ENCODE measurements around the gene RNF217.
"Not testable (repeated sequence)": the region's sequence is repeated elsewhere in the genome, so short reads cannot be mapped to it uniquely, and the experiment has no call there.

RNF217 gene

DNA sequence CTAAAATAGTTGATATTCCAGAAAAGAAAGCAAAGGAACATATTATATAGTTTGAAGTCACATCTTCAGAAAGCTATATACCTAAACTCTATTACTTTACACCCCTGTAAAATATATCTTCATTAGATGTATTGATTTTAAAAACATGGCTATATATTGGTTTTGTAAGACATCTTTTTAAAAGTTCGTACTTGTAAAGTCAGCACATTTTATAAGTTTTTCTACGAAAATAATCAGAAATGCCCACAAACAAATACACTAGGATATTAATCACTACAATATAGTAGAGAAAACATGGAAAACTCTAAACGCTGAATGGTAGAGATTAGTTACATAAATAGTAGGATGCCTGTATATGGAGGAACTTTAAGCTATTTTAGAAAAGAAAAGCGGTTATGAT is 52.9 kb downstream of the RNF217 start:
- no peak for DNase-seq (ENCODE audit: low read depth in 3 of 3)

GRCh38 chr6:125018136-125018535 is 55.9 kb downstream of the RNF217 start:
- DNase-seq (ENCODE audit: low read depth in 3 of 3), result no peak

- DNase-seq (ENCODE audit: low read depth in 3 of 3), result no peak
These were observed 57.0 kb downstream of the RNF217 start for GRCh38 chr6:125019281-125019680.

DNA sequence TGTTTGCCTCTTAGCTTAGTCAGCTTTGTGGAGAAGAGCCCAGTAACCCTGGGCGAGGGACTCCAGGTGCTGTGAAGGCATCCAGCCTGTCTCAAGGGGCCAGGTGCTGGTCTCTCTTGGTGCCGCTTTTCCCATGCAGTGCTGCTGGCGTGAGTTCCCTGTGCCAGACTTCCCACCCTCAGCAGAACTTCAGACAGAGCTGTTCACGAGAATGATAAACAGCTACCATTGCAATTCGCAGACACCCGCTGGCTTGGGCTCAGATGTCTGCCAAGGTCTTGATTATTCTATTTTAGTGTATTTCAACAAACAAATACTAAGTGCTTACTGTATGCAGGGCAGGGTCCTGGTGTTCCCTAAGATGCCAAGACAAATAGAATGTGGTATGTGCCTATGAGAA is 57.7 kb downstream of the RNF217 start:
- no peak for DNase-seq (ENCODE audit: low read depth in 3 of 3)

- DNase-seq (ENCODE audit: low read depth in 3 of 3), result no peak
These were observed 58.1 kb downstream of the RNF217 start for GRCh38 chr6:125020385-125020784.

DNA sequence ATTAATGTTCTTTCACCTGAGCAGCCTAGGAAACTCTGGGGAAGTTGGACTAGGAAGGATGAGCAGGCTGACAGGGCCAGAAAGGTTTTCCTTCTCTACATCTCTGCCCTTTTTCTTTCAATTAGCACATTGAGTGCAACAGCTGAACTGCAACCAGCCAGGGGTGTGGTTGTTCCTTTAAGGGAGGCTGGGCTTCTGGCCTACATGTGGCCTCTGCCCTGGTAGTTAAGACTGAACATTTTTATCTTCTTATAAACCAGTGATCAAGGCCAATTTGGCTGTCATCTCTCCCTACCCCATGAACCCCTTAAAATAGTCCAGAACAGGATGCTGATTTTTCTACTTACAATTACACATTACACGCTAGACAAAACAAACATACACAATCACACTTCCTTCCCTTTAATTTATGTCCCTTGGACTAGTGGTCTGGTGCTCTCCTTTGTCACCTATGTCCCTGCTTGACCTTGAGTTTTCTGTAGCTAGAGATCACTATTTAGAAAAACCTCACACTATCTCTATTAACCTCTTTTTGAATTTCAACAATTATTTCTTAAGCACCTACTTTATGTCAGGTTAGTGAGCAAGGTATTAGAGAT is 60.3 kb downstream of the RNF217 start:
- no peak for DNase-seq (ENCODE audit: low read depth in 3 of 3)

DNA sequence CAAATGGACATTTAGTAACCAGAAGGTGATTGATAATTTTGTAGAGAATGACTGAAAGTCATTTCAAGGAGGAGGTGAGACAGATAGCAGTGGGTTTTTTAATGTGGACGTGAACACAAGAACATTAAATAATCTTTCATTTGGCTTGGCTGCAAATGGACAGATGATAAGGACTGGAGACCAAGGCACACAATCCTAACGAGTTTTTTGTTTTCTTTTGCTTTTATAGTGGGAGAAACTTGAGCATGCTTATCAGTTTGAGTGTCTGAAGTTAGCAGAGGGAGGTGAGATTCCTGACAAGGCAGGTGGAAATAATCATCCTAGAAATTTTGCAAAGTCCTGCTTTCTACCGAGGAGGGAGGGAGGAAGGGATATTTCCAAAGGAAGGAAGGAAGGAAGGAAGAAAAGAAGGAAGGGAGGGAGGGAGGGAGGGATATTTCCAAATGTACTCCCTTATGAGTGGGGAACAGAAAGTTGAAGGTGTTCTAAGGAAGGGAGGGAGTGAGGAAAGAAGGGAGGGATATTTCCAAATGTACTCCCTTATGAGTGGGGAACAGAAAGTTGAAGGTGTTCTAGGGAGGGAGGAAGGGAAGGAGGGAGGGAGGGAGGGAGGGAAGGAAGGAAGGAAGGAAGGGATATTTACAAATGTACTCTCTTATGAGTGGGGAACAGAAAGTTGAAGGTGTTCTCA is 63.1 kb downstream of the RNF217 start:
- no peak for DNase-seq (ENCODE audit: low read depth in 3 of 3)

GRCh38 chr6:125027287-125027686 is 65.0 kb downstream of the RNF217 start:
- DNase-seq (ENCODE audit: low read depth in 3 of 3), result no peak

GRCh38 chr6:125030969-125031368 is 68.7 kb downstream of the RNF217 start:
- DNase-seq (ENCODE audit: low read depth in 3 of 3), result no peak

GRCh38 chr6:125031385-125031784 is 69.1 kb downstream of the RNF217 start:
- no peak for DNase-seq (ENCODE audit: low read depth in 3 of 3)

DNA sequence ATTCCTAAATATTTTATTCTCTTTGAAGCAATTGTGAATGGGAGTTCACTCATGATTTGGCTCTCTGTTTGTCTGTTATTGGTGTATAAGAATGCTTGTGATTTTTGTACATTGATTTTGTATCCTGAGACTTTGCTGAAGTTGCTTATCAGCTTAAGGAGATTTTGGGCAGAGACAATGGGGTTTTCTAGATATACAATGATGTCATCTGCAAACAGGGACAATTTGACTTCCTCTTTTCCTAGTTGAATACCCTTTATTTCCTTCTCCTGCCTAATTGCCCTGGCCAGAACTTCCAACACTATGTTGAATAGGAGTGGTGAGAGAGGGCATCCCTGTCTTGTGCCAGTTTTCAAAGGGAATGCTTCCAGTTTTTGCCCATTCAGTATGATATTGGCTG is 72.7 kb downstream of the RNF217 start:
- not testable (repeated sequence) for DNase-seq (ENCODE audit: low read depth in 3 of 3)

- DNase-seq (ENCODE audit: low read depth in 3 of 3), result not testable (repeated sequence)
These were observed 74.2 kb downstream of the RNF217 start for GRCh38 chr6:125036486-125036885.

- DNase-seq (ENCODE audit: low read depth in 3 of 3), result no peak
These were observed 75.6 kb downstream of the RNF217 start for GRCh38 chr6:125037827-125038226.

DNA sequence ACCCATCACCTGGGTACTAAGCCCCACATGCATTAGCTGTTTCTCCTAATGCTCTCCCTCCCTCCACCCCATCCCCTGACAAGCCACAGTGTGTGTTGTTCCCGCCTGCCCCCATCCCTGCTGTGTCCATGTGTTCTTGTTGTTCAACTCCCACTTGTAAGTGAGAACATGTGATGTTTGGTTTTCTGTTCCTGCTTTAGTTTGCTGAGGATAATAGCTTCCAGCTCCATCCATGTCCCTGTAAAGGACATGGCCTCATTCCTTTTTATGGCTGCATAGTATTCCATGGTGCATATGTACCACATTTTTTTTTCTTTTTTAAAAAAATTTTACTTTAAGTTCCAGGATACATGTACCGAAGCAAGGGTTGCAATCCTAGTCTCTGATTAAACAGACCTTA is 76.7 kb downstream of the RNF217 start:
- DNase-seq (ENCODE audit: low read depth in 3 of 3), result no peak

DNA sequence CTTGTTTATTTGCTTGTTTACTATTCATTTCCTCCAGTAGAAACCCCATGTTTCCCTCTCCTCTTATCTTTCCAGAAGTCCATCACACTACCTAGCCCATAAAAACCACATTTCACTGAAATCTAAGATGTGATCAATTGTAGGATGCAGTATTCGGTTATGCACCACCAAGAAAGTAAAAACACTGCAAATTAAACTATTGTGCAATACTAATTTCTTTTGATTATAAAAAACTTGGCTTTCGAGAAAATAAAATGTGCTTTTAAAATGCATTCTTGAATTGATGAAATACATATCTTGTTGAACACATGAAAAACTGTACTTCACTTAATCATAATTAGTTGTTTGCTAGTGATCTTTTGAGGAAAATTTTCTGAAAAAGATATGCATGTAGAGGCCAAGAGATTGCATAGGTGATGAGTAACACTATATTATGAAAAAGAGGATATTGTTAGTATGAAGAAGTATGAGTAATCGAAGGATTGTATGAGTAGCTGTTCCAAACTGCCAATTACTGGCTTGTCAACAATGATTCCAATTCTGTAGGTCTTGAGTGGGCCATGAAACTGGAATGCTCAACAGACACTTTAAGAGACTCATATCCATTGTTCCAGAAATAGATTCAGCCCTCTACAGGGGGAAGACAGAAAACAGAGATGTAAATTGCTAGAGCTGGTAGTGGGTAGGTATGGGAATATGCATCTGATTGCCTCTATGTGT is 79.7 kb downstream of the RNF217 start:
- no peak for DNase-seq (ENCODE audit: low read depth in 3 of 3)

- no peak for DNase-seq (ENCODE audit: low read depth in 3 of 3)
These were observed 81.8 kb downstream of the RNF217 start for GRCh38 chr6:125044066-125044465.

DNA sequence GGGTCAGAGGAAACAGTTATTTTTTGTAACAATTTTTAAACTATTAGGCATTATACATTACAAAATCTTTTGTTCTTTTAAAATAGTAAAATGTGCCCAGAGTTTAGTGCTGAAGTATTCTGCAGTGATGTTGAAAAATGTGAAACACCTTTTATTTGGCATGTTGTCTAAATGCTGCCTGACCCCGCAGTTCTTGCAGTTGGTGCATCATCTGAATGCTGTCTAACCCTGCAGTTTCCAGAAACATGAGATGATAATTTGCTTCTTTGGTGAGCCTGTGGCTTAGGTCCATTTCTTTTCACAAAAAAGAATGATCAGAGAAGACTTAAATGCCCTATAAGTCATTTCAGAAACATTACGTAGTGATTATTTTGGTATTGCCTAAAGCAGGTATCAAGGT is 82.4 kb downstream of the RNF217 start:
- no peak for DNase-seq (ENCODE audit: low read depth in 3 of 3)

DNA sequence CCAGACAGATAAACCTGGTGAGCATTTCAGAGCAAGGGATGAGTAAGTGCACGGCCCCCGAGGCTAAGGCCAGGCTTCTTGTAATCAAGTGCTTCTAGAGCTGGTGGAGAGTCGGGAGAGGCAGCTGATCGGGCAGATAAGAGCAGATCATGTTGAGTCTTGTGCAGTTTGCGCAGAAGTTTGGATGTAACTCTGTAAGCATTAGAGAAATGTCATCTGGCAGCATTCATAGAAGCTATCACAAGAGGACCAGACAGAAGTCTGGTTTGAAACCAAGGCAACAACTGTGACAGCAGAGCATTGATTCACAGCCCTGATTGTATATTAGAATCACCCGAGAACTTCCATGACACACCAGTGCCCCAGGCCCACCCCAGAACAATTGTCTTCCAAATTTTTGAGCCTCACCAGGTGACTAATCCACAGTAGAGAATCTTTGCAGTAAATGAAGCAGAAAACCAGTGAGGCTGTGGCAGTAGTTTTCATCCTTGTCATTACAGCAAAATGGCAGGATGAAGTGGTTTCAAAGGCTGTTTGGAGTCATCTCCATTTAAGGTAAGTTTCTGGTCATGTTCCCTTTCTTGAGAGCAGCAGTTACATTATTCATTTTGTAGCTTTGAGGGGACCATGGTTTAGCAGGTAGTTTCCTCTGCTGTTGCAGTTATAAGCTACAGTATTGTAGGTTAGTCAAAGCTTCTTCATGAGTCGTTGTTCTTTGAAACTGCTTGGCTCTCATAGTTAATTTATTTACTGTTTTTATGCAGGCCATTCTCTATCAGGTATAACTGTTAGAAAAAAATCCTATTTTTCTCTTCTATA is 84.1 kb downstream of the RNF217 start:
- no peak for DNase-seq (ENCODE audit: low read depth in 3 of 3)

DNA sequence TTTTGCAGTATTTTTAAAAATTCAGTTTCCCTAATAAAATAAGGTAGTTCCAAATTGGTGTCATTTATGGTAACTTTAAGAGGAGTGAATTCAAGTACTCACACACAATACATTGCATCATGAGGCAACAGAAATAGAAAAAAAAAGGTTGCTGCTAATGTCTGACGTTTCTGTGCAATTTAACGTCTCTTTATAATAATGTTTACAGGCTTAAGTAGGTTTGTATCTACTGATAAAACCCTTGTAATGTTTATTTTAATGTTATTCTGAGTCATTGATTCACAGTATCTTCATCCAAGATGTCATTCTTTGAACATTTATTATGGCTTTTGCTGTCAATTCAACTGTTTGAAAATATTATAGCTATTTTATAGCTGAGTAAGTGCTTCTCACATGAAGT is 86.0 kb downstream of the RNF217 start:
- DNase-seq (ENCODE audit: low read depth in 3 of 3), result no peak

DNA sequence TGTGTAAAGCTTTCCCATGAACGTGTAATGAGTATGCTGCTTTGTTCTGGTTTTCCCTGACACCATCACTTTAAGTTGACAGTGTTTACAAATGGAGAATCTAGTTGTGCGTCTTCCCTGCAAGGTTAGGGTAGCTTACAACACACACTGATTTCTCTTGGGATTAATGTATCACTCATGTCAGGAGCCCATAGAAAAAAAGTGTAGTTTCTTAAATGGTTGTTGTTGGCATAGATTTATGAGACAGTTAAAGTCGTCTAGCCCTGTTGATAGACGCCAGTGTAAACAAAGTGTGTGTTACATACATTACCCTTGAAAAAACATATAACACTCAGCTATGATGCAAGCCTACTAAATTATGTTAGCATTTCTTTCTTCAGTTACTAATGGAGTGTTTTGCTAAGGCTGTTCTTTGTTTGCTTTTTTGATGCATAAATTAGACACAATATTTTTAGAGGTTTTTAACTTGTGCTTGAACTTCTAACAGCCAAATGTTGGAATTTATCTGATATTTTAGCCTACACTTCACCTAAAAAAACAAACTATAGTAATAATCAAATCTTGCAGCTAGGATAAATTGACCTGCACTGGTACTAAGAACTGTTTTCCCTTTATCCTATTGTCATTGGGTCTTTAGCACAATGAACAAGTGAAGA is 88.6 kb downstream of the RNF217 start:
- no peak for DNase-seq (ENCODE audit: low read depth in 3 of 3)

DNA sequence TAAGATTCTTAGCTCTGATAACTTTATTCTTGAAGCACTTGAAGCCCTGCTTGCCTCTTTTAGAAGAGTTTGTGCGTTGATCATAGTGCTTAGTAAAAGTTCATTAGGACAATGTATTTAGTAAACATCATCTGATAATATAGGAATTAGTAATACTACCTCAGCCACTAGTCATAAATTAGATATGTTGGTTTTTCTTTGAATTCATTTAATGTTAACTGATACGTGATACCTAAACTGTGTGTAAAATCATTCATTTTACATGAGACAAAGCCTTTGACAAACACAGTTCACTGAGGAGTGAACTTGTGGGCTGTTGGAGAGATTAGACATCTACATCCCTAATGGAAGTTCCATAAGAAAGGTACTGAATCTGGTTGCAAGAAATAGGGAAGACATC is 91.6 kb downstream of the RNF217 start:
- no peak for DNase-seq (ENCODE audit: low read depth in 3 of 3)

DNA sequence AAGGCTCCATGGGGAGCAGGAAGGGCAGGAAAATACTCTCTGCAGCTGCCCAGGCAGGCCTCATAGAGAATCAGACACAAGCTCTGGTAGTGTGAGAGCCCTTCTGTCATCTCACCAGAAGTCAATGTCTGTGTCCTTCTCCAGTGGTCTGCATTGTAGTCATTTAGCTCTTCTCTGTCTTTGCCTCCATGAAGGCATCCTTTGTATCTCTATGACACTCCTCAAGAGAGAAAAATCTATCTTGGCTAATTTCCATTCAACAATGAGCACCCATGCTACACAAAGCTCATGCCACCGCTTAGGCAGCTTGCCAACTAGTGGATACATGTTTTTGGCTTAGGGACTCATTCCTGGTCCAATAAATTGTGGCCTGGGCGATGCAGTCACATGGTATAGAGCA is 92.1 kb downstream of the RNF217 start:
- no peak for DNase-seq (ENCODE audit: low read depth in 3 of 3)

Measured in stimulated activated CD4-positive, alpha-beta T cell treated with anti-CD3 and anti-CD28 coated beads, TNF-alpha, amount 100 ng/mL, for 4 hours (primary cell).